Activated CD8-positive, alpha-beta memory T cell treated with anti-CD3 and anti-CD28 coated beads for 1 hour (primary cell): ENCODE data around the gene IGF2BP2.
"Not testable (repeated sequence)": the region's sequence is repeated elsewhere in the genome, so short reads cannot be mapped to it uniquely, and the experiment has no call there.

Source experiments
- DNase-seq, 2 donors: peaks; one replicate each; pipeline ENCODE4 v3.0.0-alpha.2; 2020; ENCODE audit warnings: low read depth in 1 of 2; ENCODE audit errors: extremely low read depth in 1 of 2

IGF2BP2 gene

GRCh38 chr3:185807445-185808068, 17.3 kb downstream of the IGF2BP2 start:
- no peak for DNase-seq

- not testable (repeated sequence) for DNase-seq
These were observed 26.1 kb downstream of the IGF2BP2 start for GRCh38 chr3:185798831-185799110.

- no peak for DNase-seq
These were observed 26.6 kb downstream of the IGF2BP2 start for GRCh38 chr3:185797993-185798830.

GRCh38 chr3:185797108-185797881, 27.5 kb downstream of the IGF2BP2 start:
- no peak for DNase-seq

GRCh38 chr3:185796431-185797107, 28.3 kb downstream of the IGF2BP2 start:
- no peak for DNase-seq

GRCh38 chr3:185793381-185793780, 31.5 kb downstream of the IGF2BP2 start:
- no peak for DNase-seq

- DNase-seq, result no peak
These were observed 31.9 kb downstream of the IGF2BP2 start for GRCh38 chr3:185792955-185793354.

- no peak for DNase-seq
These were observed 34.7 kb downstream of the IGF2BP2 start for GRCh38 chr3:185789891-185790830.

GRCh38 chr3:185789134-185789533, 35.7 kb downstream of the IGF2BP2 start:
- DNase-seq, result no peak

- no peak for DNase-seq
These were observed 36.5 kb downstream of the IGF2BP2 start for GRCh38 chr3:185788292-185788691.

- DNase-seq, result no peak
These were observed 37.6 kb downstream of the IGF2BP2 start for GRCh38 chr3:185786956-185787877.

GRCh38 chr3:185786258-185786657, 38.6 kb downstream of the IGF2BP2 start:
- DNase-seq, result not testable (repeated sequence)

- DNase-seq, result no peak
These were observed 40.5 kb downstream of the IGF2BP2 start for GRCh38 chr3:185784317-185784716.

- DNase-seq, result no peak
These were observed 43.1 kb downstream of the IGF2BP2 start for GRCh38 chr3:185781759-185782158.

- no peak for DNase-seq
These were observed 45.4 kb downstream of the IGF2BP2 start for GRCh38 chr3:185779461-185779860.

- no peak for DNase-seq
These were observed 46.0 kb downstream of the IGF2BP2 start for GRCh38 chr3:185778821-185779220.

- DNase-seq, result no peak
These were observed 46.7 kb downstream of the IGF2BP2 start for GRCh38 chr3:185778094-185778493.

- DNase-seq, result no peak
These were observed 54.7 kb downstream of the IGF2BP2 start for GRCh38 chr3:185770109-185770508.

GRCh38 chr3:185768578-185768982, 56.3 kb downstream of the IGF2BP2 start:
- DNase-seq, result peak; percentile 3 to 16
